Liver (tissue), 9 donors: Measurements from ENCODE around the gene RAP2C. TPM values are rescaled to one million over a fixed set of nuclear protein-coding genes. Genes with fewer than 3 reads are reported as not detected.

Experiments used
- DNase-seq: peaks from one replicate; pipeline ENCODE4 v3.0.0-alpha.2; 2017; ENCODE audit warnings: low spot score
- H3K27ac ChIP-seq, 2 donors: one replicate each; pipeline ENCODE4 v1.7.0; 2013; ENCODE audit warnings: inconsistent platforms in 2 of 2, low read length in 2 of 2, control low read depth in 1 of 2, low read depth in 1 of 2, mild to moderate bottlenecking in 1 of 2
- H3K27me3 ChIP-seq, 4 donors: one replicate each; pipeline versions ENCODE4 v1.6.1 to v1.7.0; 2013; ENCODE audit warnings: low read length in 3 of 4, inconsistent platforms in 1 of 4, mild to moderate bottlenecking in 1 of 4, moderate library complexity in 1 of 4; ENCODE audit not compliant: control insufficient read depth in 4 of 4, insufficient read depth in 4 of 4
- H3K36me3 ChIP-seq, 4 donors: one replicate each; pipeline versions ENCODE4 v1.6.1 to v1.7.0; 2013; ENCODE audit warnings: low read length in 3 of 4, mild to moderate bottlenecking in 3 of 4, low read depth in 1 of 4, moderate library complexity in 1 of 4; ENCODE audit not compliant: control insufficient read depth in 4 of 4, insufficient read depth in 3 of 4
- H3K4me1 ChIP-seq, 4 donors: one replicate each; pipeline versions ENCODE4 v1.6.1 to v1.7.0; 2013; ENCODE audit warnings: low read length in 3 of 4, mild to moderate bottlenecking in 3 of 4, moderate library complexity in 1 of 4; ENCODE audit not compliant: control insufficient read depth in 4 of 4, insufficient read depth in 4 of 4
- H3K4me3 ChIP-seq, 3 donors: one replicate each; pipeline versions ENCODE4 v1.6.1 to v1.7.0; 2013; ENCODE audit warnings: low read length in 3 of 3, control low read depth in 1 of 3, low read depth in 1 of 3, mild to moderate bottlenecking in 1 of 3
- H3K9ac ChIP-seq, 2 donors: one replicate each; pipeline ENCODE4 v1.7.0; 2013; ENCODE audit warnings: low read length in 2 of 2, mild to moderate bottlenecking in 2 of 2, moderate library complexity in 2 of 2, control low read depth in 1 of 2, low read depth in 1 of 2
- H3K9me3 ChIP-seq, 4 donors: one replicate each; pipeline versions ENCODE4 v1.6.1 to v1.7.0; 2013; ENCODE audit warnings: low read length in 3 of 4; ENCODE audit not compliant: control insufficient read depth in 4 of 4
- ATF3 ChIP-seq: IDR thresholded peaks from 2 replicates; pipeline ENCODE4 v1.6.1; 2016; ENCODE audit warnings: antibody characterized with exemption
- EGR1 ChIP-seq, 2 donors: IDR thresholded peaks; 2 replicates each; pipeline ENCODE4 v1.6.1; 2016 to 2018; ENCODE audit warnings: antibody characterized with exemption in 2 of 2, low read depth in 2 of 2
- HNF4A ChIP-seq, 2 donors: conservative IDR thresholded peaks; 2 replicates each; pipeline ENCODE4 v1.6.1; 2016; ENCODE audit warnings: antibody characterized with exemption in 2 of 2, mild to moderate bottlenecking in 2 of 2
- HNF4G ChIP-seq: IDR thresholded peaks from 2 replicates; pipeline ENCODE4 v1.6.1; 2016; ENCODE audit warnings: antibody characterized with exemption
- JUND ChIP-seq, 2 donors: IDR thresholded peaks; 2 replicates each; pipeline ENCODE4 v1.6.1; 2016; ENCODE audit warnings: antibody characterized with exemption in 2 of 2
- MAX ChIP-seq: IDR thresholded peaks from 2 replicates; pipeline ENCODE4 v1.6.1; 2016; ENCODE audit warnings: antibody characterized with exemption
- NR2F2 ChIP-seq: IDR thresholded peaks from 2 replicates; pipeline ENCODE4 v1.6.1; 2016; ENCODE audit warnings: antibody characterized with exemption
- RAD21 ChIP-seq, 2 donors: IDR thresholded peaks; 2 replicates each; pipeline ENCODE4 v1.6.1; 2016; ENCODE audit warnings: antibody characterized with exemption in 2 of 2, mild to moderate bottlenecking in 2 of 2
- RXRA ChIP-seq, 2 donors: IDR thresholded peaks; 2 replicates each; pipeline ENCODE4 v1.6.1; 2017 to 2018; ENCODE audit warnings: antibody characterized with exemption in 2 of 2, mild to moderate bottlenecking in 1 of 2
- SP1 ChIP-seq: IDR thresholded peaks from 2 replicates; pipeline ENCODE4 v1.6.1; 2018; ENCODE audit warnings: antibody characterized with exemption, mild to moderate bottlenecking
- YY1 ChIP-seq: IDR thresholded peaks from 2 replicates; pipeline ENCODE4 v1.6.1; 2016; ENCODE audit warnings: antibody characterized with exemption, mild to moderate bottlenecking
- ZBTB33 ChIP-seq: IDR thresholded peaks from 2 replicates; pipeline ENCODE4 v1.6.1; 2016; ENCODE audit warnings: antibody characterized with exemption
- WGBS: extraction: QIAGEN DNeasy Blood & Tissue Kit; methylation state at CpG from one replicate; pipeline ENCODE4 v1.1.7; 2013; 5-methylcytosine and 5-hydroxymethylcytosine counted together
- polyA plus RNA-seq, 2 donors: library from polyadenylated mRNA; stranded (reverse) in 1 of 2; unstranded in 1 of 2; fragments of 200-250 nt in 1 of 2; fragments of >200 nt in 1 of 2; fragmentation: Nextera tagmentation in 1 of 2; extraction: Ambion mirVana in 1 of 2; gene quantifications; one replicate each; pipeline versions ENCODE4 v1.2.1 to v1.2.3, GENCODE V29; 2013 to 2015
- total RNA-seq, 2 donors: library from RNA; depleted of rRNA; stranded (reverse); fragments of >200 nt; gene quantifications; one replicate each; pipeline ENCODE4 v1.2.3, GENCODE V29; 2014
- donor health status: healthy.
- donor health status: healthy.
- donor health status: healthy.
- donor health status: healthy.
- donor health status: healthy.

The RAP2C gene
- total and polyA plus RNA-seq, 4 donors: 12.6 to 35.3 (median 19.3) TPM

GRCh38 chrX:132187451-132187850 is 31.8 kb downstream of the RAP2C start:
- Histone ChIP-seq H3K9me3 (no peaks in the 10 kb centered on the region), H3K27me3 (peaks cover 0 to 1% (median 0%) of the 10 kb centered on the region in 4 donors), H3K36me3 (no peaks in the 10 kb centered on the region), H3K9ac (no peak overlapping the region), H3K27ac (no peak overlapping the region), H3K4me1 (no peaks in the 10 kb centered on the region), H3K4me3 (no peak overlapping the region)
- WGBS: 79% methylated on average over 4 of the region's 4 CpGs
- DNase-seq: no peak
- TF ChIP-seq EGR1 (IDR thresholded peaks at IDR 0.05; ENCODE audit: low read depth in 2 of 2) (no peak), JUND (IDR thresholded peaks at IDR 0.05) (no peak)

- 88% methylated on average over 4 of the region's 4 CpGs for WGBS
- peaks cover 0 to 15% (median 14%) of the 10 kb centered on the region in 4 donors for H3K4me1 ChIP-seq
- TF ChIP-seq JUND (IDR thresholded peaks at IDR 0.05) (no peak), NR2F2 (no peak)
- H3K27me3 ChIP-seq: peaks cover 0 to 1% (median 0%) of the 10 kb centered on the region in 4 donors
- no peak overlapping the region for H3K27ac ChIP-seq
- no peaks in the 10 kb centered on the region for H3K9me3 ChIP-seq
- DNase-seq: no peak
- no peak overlapping the region for H3K9ac ChIP-seq
- no peaks in the 10 kb centered on the region for H3K36me3 ChIP-seq
- H3K4me3 ChIP-seq: no peak overlapping the region
Measured at GRCh38 chrX:132184871-132185270, 34.4 kb downstream of the RAP2C start.

- 29% methylated on average over 7 of the region's 7 CpGs for WGBS
- H3K4me3 ChIP-seq: peak overlapping the region in 1 of 3 donors; percentile 5
Measured at GRCh38 chrX:132181364-132181763, 37.9 kb downstream of the RAP2C start.

GRCh38 chrX:132180929-132181328 is 38.3 kb downstream of the RAP2C start:
- no peak for DNase-seq
- Histone ChIP-seq H3K9me3 (no peaks in the 10 kb centered on the region), H3K27me3 (no peaks in the 10 kb centered on the region), H3K9ac (no peak overlapping the region), H3K4me1 (peaks cover 0 to 15% (median 14%) of the 10 kb centered on the region in 4 donors), H3K36me3 (no peaks in the 10 kb centered on the region), H3K27ac (peak overlapping the region in 1 of 2 donors; percentile 12), H3K4me3 (peak overlapping the region in 1 of 3 donors; percentile 5)
- TF ChIP-seq ZBTB33 (no peak), RAD21 (IDR thresholded peaks at IDR 0.05) (peak in 1 of 2 donors; percentile 10), YY1 (peak; percentile 17), HNF4G (peak; percentile 75), RXRA (IDR thresholded peaks at IDR 0.05) (peak; percentile 15 to 43), SP1 (peak; percentile 93), HNF4A (conservative IDR thresholded peaks at IDR 0.05) (peak; percentile 91 to 96), JUND (IDR thresholded peaks at IDR 0.05) (peak in 1 of 2 donors; percentile 40), ATF3 (no peak)
- 24% methylated on average over 3 of the region's 3 CpGs for WGBS

More at GRCh38 chrX:132181364-132181763, 37.9 kb downstream of the RAP2C start:
- H3K36me3 ChIP-seq: no peaks in the 10 kb centered on the region
- no peak for DNase-seq
- H3K27ac ChIP-seq: no peak overlapping the region
- H3K9me3 ChIP-seq: no peaks in the 10 kb centered on the region
- peaks cover 0 to 15% (median 14%) of the 10 kb centered on the region in 4 donors for H3K4me1 ChIP-seq
- H3K27me3 ChIP-seq: no peaks in the 10 kb centered on the region
- no peak overlapping the region for H3K9ac ChIP-seq
- TF ChIP-seq ATF3 (no peak), HNF4G (no peak), MAX (no peak), YY1 (no peak)
